GM21526 (cell line): ENCODE results near the gene TOP1.
A peak's percentile ranks its signal among the peaks of the same experiment; 100 is the strongest.

Experiments
- ATAC-seq: cut with Tn5 transposase; IDR thresholded peaks from one replicate; pipeline ENCODE4 v1.9.1; 2021; ENCODE audit warnings: moderate library complexity; ENCODE audit not compliant: unreplicated experiment, low FRiP score

The TOP1 gene

DNA sequence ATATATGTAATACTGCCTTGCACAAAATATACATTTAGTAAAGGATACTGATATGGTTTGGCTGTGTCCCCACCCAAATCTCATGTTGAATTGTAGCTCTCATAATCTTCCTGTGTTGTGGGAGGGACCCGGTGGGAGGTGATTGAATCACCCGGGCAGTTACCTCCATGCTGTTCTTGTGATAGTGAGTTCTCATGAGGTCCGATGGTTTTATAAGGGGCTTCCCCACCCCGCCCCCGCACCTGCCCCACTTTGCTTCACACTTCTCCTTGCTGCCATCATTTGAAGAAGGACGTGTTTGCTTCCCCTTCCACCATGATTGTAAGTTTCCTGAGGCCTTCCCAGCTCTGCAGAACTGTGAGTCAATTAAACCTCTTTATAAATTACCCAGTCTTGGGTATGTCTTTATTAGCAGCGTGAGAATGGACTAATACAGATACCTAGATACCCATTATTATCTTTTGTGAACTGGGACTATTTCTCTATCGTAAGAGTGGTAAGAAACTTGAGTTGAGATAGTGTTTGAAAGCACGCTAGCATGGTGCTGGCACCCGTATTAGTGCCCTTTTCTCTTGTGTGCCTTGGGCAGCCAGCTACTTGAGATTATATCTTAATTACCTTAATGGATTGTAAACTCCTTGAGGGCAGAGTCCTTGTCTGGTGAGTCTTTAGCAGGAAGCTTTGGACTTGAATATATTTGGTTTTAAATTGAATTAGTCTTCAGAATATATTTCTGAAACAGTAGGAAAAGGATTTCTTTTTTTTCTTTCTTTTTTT, 25.6 kb downstream of the TOP1 start:
- no peak for ATAC-seq

DNA sequence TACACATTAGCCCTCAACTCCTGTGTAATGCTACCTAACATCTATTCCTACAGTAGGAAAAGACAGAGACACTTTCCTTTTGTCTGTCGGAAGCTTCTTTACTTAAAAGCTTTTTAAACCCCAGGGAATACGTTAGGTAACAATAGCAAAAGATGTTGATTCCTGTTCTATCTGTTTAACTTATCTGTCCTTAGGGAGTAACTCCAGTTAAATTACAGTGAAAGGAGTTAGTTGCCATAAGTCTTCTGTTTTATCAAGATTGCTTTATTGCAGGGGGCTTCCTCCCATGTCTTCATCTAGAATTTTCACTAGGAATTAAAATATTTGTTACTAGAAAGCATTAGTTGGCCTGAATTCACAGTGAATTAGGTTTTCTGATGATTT, 26.2 kb downstream of the TOP1 start:
- ATAC-seq: no peak

DNA sequence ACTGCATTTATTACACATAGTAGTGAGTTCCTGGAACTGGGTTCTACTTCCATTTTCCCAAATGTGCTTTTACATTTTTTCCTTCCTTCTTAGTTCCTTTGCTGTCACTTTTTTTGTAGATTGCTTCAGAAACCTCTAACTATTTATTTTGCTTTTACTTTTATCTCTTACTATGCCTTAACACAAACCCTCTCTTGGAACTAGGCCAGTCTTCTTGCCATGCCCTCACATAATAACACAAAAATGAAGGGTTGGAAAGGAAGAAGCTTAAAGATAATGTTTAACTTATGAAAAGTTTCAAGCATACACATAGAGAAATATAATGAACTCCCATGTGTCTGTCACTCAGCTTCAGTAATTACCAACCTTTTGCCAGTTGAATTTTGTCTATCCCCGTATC, 27.1 kb downstream of the TOP1 start:
- no peak for ATAC-seq

DNA sequence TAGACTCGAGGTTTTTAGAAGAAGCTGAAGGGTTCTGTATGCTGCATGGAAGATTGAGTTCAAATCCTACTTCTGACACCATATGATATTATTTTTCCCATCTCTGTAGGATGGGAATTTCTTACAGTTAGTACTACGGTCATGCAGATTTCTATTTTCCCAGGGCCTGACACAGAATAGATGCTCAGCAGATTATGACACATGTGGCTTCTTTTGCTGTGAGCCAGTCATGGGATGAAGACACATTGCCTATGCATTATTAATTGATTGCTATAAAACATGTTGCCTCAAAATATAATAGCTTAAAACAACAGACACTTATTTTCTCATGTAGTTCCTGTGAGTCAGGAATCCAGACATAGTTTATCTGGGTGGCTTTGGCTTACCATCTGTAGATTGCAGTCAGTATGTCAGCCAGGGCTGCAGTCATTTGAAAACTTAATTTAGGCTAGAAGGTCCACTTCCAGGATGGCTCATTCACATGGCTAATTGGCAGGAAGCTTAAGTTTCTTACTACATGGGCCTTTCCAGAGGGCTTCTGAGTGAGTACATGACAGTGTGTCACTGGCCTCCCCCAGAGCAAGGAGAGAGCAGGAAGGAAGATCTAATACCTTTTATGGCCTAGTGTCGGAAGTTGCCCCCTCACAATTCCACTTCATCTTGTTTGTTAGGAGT, 29.5 kb downstream of the TOP1 start:
- no peak for ATAC-seq

DNA sequence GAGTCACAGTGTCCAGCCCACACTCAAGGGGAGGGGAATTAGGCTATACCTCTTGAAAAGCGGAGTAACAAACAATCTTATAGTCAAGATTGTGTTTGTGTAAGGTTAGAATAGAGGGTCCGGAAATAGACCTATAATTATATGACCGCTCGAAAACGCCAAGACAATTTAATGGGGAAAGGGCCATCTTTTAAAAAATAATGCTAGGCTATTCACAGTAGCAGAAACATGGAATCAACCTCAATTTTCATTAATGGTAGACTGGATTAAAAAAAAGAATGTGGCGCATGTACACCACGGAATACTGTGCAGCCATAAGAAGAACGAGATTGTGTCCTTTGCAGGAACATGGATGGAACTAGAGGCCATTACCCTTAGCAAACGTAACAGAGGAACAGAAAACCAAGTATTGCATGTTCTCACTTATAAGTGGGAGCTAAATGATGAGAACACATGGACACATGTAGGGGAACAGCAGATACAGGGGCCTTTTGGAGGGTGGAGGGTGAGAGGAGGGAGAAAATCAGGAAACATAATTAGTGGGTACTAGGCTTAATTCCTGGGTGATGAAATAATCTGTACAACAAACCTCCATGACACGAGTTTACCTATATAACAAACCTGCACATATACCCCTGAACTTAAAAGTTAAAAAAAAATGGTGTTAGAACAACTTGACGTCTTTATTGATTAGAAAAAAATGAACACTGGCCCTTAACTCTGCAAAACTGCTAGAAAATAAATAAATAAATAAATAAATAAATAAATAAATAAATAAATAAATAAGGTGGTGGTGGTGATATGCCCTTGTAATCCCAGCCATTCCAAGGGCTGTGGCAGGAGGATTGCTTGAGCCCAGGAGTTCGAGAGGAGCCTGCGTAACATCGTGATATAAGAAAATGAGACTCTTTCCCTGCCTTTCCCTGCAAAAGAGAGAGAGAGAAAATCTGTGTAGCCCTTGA, 30.3 kb downstream of the TOP1 start:
- ATAC-seq: no peak

DNA sequence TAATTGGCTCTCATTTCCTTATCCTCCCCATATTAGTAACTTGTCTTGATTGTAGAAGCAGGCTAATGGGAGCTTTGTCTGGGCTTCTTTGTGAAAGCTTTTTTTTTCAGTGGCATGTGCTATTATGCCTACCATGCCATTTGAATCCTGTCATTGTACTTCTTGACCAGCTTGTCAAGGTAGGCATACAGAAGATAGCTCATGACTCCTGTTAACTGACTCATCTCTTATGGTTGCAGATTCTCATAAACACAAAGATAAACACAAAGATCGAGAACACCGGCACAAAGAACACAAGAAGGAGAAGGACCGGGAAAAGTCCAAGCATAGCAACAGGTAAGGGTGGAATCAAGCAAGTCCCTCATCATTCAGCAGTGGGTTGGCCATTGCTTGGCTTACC, 32.5 kb downstream of the TOP1 start:
- ATAC-seq: no peak

DNA sequence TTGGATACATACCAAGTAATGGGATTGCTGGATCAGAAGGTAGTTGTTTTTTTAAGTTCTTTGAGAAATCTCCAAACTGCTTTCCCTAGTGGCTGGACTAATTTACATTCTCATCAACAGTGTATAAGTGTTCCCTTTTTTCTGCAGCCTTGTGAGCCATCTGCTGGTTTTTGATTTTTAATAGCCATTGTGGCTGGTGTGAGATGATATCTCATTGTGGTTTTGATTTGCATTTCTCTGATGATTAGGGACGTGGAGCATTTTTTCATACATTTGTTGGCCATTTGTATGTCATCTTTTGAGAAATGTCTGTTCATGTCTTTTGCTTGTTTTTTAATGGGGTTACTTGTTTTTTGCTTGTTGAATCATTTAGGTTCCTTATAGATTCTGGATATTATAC, 34.8 kb downstream of the TOP1 start:
- ATAC-seq: no peak

DNA sequence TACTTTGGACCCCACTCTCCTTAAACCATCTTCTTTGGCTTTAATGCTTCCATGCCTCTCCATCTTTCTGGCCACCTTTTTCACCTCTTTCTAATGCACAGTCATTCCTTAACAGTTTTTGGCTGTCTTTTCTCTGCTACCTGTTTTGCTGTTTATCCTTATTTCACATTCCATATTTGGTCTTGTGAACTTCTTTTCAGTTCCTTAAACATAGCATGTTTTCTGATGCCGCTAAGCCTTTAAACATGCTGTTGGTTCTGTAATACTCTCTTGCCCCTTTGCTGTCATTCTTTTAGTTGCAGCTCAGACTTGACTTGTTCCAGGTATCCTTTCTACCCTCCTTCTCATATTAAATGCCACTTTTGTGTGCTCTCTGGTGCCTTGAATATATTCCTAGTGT, 35.8 kb downstream of the TOP1 start:
- peak; percentile 77 for ATAC-seq

DNA sequence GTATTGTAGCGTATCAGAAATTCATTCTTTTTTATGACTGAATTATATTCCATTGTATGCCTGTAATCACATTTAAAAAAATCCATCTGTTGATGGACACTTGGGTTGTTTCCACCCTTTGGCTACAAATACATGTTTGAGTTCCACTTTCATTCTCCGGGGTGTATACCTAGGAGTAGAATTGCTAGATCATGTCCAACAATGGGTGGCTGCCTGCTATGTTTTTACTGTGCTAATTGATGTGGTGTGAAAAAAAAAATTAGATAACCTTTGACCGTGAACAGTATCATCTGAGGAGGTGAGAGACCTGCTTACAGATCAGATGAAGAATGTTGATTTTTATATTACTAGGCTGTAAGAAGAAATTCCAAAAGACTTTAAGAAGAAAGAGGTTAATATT, 37.1 kb downstream of the TOP1 start:
- no peak for ATAC-seq

DNA sequence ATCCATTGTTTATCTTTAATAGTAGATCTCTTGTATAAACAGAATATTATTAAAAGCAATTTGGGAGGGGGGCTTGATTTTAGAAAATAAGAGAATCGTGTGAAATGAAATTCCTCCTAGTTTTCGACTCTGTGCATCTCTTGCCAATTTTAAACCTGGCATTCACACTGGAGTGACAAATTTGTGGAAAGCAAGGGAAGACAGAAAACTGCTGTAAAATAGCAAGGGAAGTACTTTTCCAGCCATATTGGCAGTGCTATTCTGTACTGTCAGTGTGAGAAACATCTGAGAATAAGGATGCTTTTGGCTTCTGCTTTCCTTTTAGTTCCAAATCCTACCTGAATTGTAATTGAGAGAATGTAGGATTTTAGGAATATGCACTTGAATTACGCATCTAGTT, 40.2 kb downstream of the TOP1 start:
- no peak for ATAC-seq

DNA sequence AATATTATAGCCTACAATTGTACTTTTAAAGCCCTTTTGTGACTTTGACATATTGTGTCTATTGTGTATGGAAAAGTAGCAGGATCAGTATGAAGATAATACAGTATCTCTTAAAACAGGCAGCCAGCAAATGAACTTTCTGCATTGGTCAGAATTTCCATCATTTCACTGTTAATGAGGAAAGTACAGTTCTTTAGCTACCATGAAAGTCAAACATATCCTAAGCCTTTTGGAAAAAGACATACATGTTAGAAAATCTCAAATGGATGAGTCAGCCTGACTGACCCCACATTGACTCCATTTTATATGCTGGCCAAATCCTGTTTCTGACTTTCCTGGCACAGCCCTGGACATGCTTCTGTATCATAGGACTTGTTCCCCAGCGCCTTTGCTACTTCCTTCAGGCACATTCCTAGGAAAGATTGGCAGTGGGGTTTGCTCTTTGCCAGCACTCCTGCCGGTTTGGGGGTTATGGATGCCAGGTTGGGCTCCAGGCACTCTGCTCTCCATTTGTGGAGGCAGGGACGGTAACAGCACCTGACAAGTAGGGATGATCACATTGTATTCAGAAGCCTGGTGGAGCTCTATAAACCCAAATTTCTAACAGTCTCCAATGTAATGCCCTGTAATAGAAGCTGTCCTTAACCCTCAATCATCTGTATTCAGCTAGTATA, 43.7 kb downstream of the TOP1 start:
- ATAC-seq: no peak

DNA sequence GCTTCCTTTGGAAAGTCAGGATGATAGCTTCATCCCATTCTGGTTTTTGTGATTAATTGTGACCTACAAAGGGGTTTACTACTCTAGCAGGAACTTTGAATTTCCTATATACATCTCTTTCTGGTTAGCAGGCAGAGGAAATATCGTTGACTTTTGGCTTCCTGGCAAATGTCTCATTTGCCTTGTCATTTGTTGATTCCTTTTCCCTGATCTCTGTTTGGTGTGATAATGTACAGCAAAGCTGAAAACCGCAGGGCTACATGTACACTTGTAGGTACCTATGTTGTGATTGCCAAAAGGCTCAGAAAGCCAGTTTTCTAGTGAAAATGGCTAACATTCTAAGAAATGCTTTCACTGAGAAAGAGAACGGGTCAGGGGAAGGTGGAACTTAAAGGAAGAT, 44.3 kb downstream of the TOP1 start:
- ATAC-seq: no peak

DNA sequence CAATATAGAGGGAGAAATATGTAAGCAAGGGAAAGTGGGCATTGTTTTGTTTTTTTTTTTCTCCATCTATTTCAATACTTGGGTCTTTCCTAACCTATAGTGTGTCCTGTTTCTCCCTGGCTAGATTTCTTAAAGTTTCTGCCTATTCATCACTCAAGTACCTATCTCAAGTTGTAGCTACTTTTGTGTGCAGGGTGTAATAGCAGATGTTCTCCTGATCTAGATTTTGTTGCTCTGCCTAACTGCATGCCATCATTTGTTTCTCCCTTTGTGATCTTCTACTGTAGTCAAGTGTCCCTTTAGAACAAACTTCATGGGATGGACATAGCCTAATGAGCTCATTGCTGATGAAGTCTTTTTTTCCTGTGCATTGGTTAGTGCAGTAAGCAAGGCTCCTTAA, 45.8 kb downstream of the TOP1 start:
- ATAC-seq: no peak

DNA sequence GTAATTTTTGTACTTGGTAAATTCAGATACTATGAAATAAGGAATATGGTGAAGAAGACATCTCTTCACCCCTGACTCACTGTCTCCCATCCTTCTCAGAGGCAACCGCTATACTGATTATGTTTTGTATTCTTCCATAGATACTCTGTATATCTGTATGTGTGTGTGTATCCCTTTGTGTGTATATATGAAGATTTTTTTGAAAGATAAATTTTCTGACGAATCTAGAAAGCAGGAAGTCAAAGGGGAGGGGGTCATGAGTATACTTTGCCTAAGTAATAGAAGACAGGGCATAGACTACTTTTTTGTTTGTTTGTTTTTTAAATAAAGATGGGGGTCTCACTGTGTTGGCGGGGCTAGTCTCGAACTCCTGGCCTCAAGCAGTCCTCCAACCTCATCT, 48.2 kb downstream of the TOP1 start:
- ATAC-seq: no peak

DNA sequence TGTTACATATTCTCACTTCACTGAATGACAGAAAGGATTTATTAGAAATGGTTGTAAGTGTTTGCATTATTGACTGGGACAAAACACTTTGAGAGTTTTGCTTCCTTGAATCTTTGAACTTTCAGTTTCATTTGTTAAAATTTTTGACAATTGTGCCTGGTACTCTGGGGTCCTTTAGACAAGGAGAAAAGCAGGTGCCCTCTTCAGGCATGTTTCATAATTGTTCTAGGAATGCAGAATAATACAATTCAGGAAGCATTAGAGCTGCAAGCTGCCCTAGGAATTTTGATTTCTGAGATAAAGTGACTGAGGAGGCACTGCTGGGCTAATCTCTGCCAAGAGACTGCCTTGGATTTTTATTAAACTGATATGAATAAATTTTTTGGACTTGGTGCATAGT, 49.7 kb downstream of the TOP1 start:
- ATAC-seq: no peak

DNA sequence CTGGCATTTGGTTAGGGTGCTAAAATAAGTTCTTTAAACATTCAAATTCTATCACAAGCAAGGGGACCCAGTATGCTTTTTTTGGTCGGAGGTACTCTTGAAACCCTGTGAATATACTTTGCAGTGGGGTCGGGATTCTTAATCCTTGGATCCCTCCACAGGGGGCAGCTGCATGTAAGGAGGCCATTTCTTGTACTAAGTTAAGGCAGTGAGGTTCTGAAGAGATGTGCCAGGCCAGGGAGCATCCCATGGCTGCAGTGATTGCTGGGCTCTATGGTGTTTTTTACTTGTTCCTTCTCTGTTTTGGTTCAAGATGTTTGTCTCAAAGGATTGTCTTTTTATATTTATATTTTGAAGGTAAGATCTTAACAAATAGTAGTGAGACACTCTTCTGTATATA, 50.4 kb downstream of the TOP1 start:
- no peak for ATAC-seq

DNA sequence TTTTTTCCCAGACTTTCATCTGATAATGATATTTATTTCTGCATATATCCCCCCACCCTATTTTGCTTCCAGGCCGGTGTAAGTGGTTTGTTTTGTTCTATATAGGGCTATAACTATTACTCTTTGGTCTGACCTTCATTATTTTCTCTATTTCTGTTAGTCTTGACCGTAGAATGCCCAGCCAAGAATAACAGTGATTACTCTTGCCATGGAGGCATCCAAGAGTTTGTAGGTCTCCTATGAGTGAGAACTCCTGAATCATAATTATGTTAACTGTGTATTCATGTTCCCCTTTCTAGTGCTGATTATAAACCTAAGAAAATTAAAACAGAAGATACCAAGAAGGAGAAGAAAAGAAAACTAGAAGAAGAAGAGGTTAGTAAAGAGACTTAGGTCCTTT, 52.2 kb downstream of the TOP1 start:
- no peak for ATAC-seq

DNA sequence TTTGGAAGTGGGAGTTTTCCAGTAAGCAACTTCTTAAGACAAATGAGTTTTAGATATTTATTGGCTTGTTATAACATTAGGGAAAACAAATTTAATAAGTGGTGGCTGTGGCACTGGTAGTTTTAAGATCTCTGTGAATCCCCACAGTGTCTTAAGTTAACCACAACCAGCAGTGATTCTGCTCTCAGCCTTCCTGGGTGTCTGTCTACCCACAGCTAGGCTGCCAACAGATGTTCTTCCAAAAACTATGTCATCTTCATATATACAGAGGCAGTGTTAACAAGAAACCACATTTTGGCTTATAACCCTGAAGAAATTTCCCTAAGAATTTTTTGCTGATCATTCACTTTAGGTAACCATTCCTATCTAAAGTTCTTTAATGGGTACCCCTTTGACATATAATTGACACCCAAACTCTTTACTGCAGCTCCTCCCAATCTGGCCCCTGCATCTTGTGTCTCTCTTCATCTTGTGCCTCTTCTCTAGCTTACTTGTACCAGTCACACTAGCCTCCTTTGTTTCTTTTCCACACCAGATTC, 52.7 kb downstream of the TOP1 start:
- no peak for ATAC-seq

DNA sequence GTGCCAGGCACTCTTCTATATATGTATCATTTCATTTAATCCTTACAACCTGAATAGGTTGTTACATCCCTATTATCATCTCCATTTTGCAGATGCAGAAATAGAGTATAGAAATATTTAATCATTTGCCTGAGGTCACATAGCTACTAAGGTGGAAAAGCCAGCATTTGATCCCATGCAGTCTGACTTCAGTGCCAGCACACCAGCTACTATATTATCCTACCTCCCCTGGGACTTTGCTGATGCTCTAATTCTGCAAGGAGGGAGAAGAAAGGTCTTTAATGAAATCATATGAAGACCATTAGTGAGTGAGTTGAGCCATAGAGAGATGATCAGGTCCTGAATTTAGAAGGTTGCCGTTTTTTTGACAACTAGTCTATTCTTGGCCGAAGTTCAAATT, 53.7 kb downstream of the TOP1 start:
- ATAC-seq: no peak

DNA sequence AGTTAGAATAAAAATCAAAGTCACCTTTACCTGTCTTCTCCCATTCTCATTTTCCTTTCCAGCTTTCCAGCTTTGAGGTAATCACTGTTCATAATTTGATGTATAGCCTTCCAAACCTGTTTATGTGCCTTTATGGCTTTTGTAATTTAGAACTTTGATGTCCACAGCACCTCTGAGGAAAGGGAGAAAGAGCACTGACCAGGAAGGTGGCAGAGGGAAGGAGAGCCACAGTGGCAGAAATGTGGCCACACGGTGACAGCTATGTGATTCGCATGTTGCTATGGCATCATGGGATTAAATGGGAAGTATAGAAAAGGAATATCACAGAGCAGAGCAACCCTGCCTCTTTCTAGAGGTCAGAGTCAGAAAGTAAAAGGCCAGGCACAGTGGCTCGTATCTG, 57.0 kb downstream of the TOP1 start:
- ATAC-seq: no peak
